Activated T-helper 17 cell treated with anti-CD3 and anti-CD28 coated beads, Interleukin-2, amount 50 U/mL, for 72 hours (primary cell): ENCODE results near the gene CERS3. TPM values are rescaled to one million over a fixed set of nuclear protein-coding genes. Genes with fewer than 3 reads are reported as not detected.

ENCODE experiments used
- ATAC-seq: fragments of 150-1000 bp; cut with Tn5 transposase; replicated peaks from 2 replicates; pipeline ENCODE4 v1.10.0; 2021; ENCODE audit warnings: mild to moderate bottlenecking, moderate library complexity
- H3K27ac Mint-ChIP-seq: one replicate; pipeline ENCODE4 v1.8.0; 2022; ENCODE audit warnings: mixed read lengths
- H3K27me3 Mint-ChIP-seq: one replicate; pipeline ENCODE4 v1.8.0; 2022; ENCODE audit warnings: mixed read lengths
- H3K36me3 Mint-ChIP-seq: one replicate; pipeline ENCODE4 v1.8.0; 2022; ENCODE audit warnings: low read depth, mild to moderate bottlenecking, mixed read lengths
- H3K4me1 Mint-ChIP-seq: one replicate; pipeline ENCODE4 v1.8.0; 2022; ENCODE audit warnings: mixed read lengths
- H3K4me3 Mint-ChIP-seq: one replicate; pipeline ENCODE4 v1.8.0; 2022; ENCODE audit warnings: mild to moderate bottlenecking, mixed read lengths
- H3K9me3 Mint-ChIP-seq: one replicate; pipeline ENCODE4 v1.8.0; 2022; ENCODE audit warnings: mixed read lengths
- total RNA-seq, 2 donors: library from RNA; stranded (reverse); gene quantifications; one replicate each; pipeline ENCODE4 v1.2.3, GENCODE V29; 2022

Gene CERS3
- total RNA-seq, 2 donors from 2014 or later = 0.54 to 1.0 TPM

GRCh38 chr15:100544946-100545345 is 16.2 kb upstream of the CERS3 start:
- H3K27me3 Mint-ChIP-seq = no peaks in the 10 kb centered on the region
- no peaks in the 10 kb centered on the region for H3K36me3 Mint-ChIP-seq
- no peaks in the 10 kb centered on the region for H3K4me1 Mint-ChIP-seq
- no peaks in the 10 kb centered on the region for H3K9me3 Mint-ChIP-seq
- H3K27ac Mint-ChIP-seq = no peak overlapping the region
- no peak for ATAC-seq
- no peak overlapping the region for H3K4me3 Mint-ChIP-seq

DNA sequence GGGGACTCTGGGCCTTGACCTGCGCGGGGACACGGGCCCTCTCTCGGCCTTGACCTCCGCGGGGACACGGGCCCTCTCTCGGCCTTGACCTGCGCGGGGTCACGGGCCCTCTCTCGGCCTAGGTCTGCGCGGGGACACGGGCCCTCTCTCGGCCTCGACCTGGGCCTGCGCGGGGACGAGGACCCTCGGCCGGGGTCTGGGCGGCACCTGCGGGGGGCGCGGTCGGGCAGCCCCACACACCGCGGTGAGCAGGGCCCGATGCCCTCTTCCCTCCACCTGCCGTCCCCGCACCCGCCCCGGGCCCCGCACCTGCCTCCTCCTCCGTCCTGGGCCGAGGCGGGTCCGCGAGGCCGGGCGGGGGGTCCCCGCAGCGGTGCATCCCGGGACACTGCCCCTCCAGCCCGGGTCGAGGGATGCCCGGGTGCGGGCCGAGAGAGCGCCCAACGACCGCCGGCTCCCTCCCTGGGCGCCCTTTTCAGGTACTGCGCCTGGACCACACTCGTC is 15.6 kb upstream of the CERS3 start:
- no peak overlapping the region for H3K4me3 Mint-ChIP-seq
- ATAC-seq = no peak
- no peaks in the 10 kb centered on the region for H3K27me3 Mint-ChIP-seq
- no peaks in the 10 kb centered on the region for H3K4me1 Mint-ChIP-seq
- H3K27ac Mint-ChIP-seq = no peak overlapping the region
- no peaks in the 10 kb centered on the region for H3K36me3 Mint-ChIP-seq
- no peaks in the 10 kb centered on the region for H3K9me3 Mint-ChIP-seq

- no peaks in the 10 kb centered on the region for H3K4me1 Mint-ChIP-seq
- no peaks in the 10 kb centered on the region for H3K9me3 Mint-ChIP-seq
- ATAC-seq = no peak
- no peak overlapping the region for H3K4me3 Mint-ChIP-seq
- no peaks in the 10 kb centered on the region for H3K27me3 Mint-ChIP-seq
- no peak overlapping the region for H3K27ac Mint-ChIP-seq
- no peaks in the 10 kb centered on the region for H3K36me3 Mint-ChIP-seq
These were observed 13.5 kb upstream of the CERS3 start for GRCh38 chr15:100542290-100542689.

- H3K4me1 Mint-ChIP-seq = no peaks in the 10 kb centered on the region
- H3K4me3 Mint-ChIP-seq = no peak overlapping the region
- no peaks in the 10 kb centered on the region for H3K27me3 Mint-ChIP-seq
- no peak for ATAC-seq
- H3K27ac Mint-ChIP-seq = no peak overlapping the region
- H3K9me3 Mint-ChIP-seq = no peaks in the 10 kb centered on the region
- no peaks in the 10 kb centered on the region for H3K36me3 Mint-ChIP-seq
These were observed 8.6 kb upstream of the CERS3 start for GRCh38 chr15:100537331-100537730.

DNA sequence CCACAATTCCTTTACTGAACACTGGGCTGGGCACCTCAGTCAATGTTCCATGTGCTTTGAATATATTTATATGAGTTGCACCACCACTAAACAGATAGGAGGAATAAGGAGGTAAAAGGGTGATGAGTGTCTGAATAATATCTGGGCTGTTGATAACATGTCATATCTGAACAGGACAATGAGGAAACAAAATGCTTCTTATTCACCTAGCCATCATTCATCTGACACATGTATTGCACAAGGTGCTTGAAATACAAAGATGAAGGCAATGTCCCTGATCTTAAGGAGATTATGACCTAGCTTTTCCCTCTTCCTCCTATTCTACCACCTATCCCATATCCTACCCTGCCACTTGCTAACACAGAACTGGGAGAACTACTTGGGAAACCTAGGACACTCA is 8.0 kb upstream of the CERS3 start:
- Mint-ChIP-seq H3K4me1 (no peaks in the 10 kb centered on the region), H3K36me3 (no peaks in the 10 kb centered on the region), H3K4me3 (no peak overlapping the region), H3K27me3 (no peaks in the 10 kb centered on the region), H3K9me3 (no peaks in the 10 kb centered on the region), H3K27ac (no peak overlapping the region)
- no peak for ATAC-seq

DNA sequence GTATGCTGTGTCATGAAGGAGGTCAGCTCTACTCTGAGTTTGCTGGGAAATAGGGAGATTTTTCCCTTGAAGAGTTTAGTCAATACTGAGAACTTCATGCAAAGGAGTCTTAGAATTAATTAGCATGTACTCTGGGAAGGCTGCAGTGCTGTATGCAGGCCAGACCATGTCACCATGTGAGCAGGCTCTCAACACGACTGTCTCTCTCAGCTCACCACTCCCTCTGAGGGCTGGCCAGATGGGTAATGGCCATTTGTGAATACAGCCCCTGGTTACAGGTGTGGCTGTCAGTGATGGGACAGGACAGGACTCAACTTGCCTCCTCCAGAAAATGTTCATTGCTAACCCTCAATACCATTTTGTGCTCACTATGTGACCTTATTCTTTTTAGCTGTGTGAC is 5.1 kb upstream of the CERS3 start:
- no peak overlapping the region for H3K4me3 Mint-ChIP-seq
- H3K27me3 Mint-ChIP-seq = no peaks in the 10 kb centered on the region

GRCh38 chr15:100531823-100532327 is 3.1 kb upstream of the CERS3 start:
- no peak for ATAC-seq
- Mint-ChIP-seq H3K4me1 (no peaks in the 10 kb centered on the region), H3K36me3 (no peaks in the 10 kb centered on the region), H3K27ac (no peak overlapping the region), H3K4me3 (no peak overlapping the region), H3K27me3 (no peaks in the 10 kb centered on the region), H3K9me3 (no peaks in the 10 kb centered on the region)

More for the DNA sequence above, 5.1 kb upstream of the CERS3 start:
- no peaks in the 10 kb centered on the region for H3K4me1 Mint-ChIP-seq
- no peaks in the 10 kb centered on the region for H3K9me3 Mint-ChIP-seq
- no peaks in the 10 kb centered on the region for H3K36me3 Mint-ChIP-seq
- no peak for ATAC-seq
- H3K27ac Mint-ChIP-seq = no peak overlapping the region

GRCh38 chr15:100531204-100531603 is 2.5 kb upstream of the CERS3 start:
- no peaks in the 10 kb centered on the region for H3K27me3 Mint-ChIP-seq
- H3K36me3 Mint-ChIP-seq = no peaks in the 10 kb centered on the region
- H3K4me1 Mint-ChIP-seq = no peaks in the 10 kb centered on the region
- H3K27ac Mint-ChIP-seq = no peak overlapping the region
- no peak for ATAC-seq
- no peaks in the 10 kb centered on the region for H3K9me3 Mint-ChIP-seq
- no peak overlapping the region for H3K4me3 Mint-ChIP-seq

DNA sequence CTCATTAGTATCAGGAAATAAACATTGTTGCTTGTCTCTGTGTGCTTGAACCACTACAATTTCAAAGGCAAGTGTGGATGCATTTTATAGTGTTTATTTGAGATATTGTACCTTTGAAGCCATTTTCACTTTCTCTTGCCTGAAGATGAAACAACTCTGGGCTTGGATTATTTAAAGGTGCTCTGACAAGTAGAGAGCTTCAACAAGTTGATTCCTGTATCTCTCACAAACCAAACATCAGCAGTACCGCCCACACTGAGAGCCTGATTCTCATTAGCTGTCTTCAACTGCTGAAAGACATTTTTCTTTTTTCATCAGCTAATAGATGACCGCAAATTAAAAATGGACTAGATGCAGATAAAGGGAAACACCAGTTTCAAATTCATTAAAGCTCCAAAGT is 806 bp upstream of the CERS3 start:
- no peak for ATAC-seq
- Mint-ChIP-seq H3K9me3 (no peaks in the 10 kb centered on the region), H3K4me1 (no peaks in the 10 kb centered on the region), H3K36me3 (no peaks in the 10 kb centered on the region), H3K4me3 (no peak overlapping the region), H3K27ac (no peak overlapping the region), H3K27me3 (no peaks in the 10 kb centered on the region)

DNA sequence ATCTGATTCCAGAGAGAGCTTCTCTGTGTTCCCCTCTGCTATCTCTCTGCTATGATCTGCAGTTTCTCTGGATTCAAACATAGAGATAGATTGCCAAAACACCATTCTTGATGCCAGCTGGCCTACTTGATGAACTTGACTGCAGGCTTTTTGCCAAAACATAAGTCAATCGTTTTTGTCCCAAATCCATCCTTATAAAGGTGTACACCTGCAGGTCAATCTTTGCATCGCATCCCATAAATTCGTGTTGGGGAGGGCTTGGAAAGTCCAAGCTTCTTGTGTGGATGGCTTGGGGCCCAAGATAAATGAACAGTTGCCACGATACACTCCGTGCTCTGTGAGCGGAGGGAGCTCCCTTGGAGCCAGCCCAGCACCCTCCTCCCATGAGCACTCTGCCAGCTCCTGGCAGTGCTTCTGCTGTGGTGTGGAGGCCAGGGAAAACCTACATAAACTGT is 2.7 kb downstream of the CERS3 start:
- Mint-ChIP-seq H3K9me3 (no peaks in the 10 kb centered on the region), H3K27ac (no peak overlapping the region), H3K27me3 (no peaks in the 10 kb centered on the region), H3K4me3 (no peak overlapping the region), H3K4me1 (peaks cover 2% of the 10 kb centered on the region), H3K36me3 (no peaks in the 10 kb centered on the region)
- ATAC-seq = no peak

GRCh38 chr15:100525436-100525835 is 3.3 kb downstream of the CERS3 start:
- Mint-ChIP-seq H3K4me1 (peaks cover 8% of the 10 kb centered on the region), H3K27me3 (no peaks in the 10 kb centered on the region), H3K36me3 (no peaks in the 10 kb centered on the region), H3K9me3 (no peaks in the 10 kb centered on the region), H3K4me3 (no peak overlapping the region), H3K27ac (no peak overlapping the region)
- ATAC-seq = no peak

DNA sequence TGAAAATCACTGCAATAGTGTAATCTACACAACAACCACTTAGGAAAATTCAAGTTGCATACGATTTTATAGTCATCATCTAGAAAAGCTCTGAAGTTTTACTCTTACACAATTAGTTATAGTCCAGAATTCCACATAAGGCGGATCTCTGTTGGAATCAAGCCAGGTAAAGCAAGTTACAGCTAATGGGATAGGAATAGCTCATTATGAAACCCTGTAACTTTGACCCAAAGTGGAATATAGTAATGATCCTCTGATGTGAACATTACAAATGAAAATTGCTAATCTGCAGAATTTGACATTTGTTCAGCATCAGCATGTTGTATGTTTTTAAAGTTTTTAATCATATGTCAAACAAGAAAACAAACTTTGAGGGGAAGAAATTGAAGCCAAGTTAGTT is 4.4 kb downstream of the CERS3 start:
- Mint-ChIP-seq H3K27ac (no peak overlapping the region), H3K4me1 (peaks cover 10% of the 10 kb centered on the region), H3K36me3 (no peaks in the 10 kb centered on the region), H3K9me3 (no peaks in the 10 kb centered on the region), H3K4me3 (no peak overlapping the region), H3K27me3 (no peaks in the 10 kb centered on the region)
- no peak for ATAC-seq

- Mint-ChIP-seq H3K27ac (no peak overlapping the region), H3K27me3 (no peaks in the 10 kb centered on the region), H3K9me3 (no peaks in the 10 kb centered on the region), H3K4me1 (peaks cover 10% of the 10 kb centered on the region), H3K4me3 (no peak overlapping the region), H3K36me3 (no peaks in the 10 kb centered on the region)
- ATAC-seq = no peak
These were observed 6.8 kb downstream of the CERS3 start for GRCh38 chr15:100521907-100522306.

DNA sequence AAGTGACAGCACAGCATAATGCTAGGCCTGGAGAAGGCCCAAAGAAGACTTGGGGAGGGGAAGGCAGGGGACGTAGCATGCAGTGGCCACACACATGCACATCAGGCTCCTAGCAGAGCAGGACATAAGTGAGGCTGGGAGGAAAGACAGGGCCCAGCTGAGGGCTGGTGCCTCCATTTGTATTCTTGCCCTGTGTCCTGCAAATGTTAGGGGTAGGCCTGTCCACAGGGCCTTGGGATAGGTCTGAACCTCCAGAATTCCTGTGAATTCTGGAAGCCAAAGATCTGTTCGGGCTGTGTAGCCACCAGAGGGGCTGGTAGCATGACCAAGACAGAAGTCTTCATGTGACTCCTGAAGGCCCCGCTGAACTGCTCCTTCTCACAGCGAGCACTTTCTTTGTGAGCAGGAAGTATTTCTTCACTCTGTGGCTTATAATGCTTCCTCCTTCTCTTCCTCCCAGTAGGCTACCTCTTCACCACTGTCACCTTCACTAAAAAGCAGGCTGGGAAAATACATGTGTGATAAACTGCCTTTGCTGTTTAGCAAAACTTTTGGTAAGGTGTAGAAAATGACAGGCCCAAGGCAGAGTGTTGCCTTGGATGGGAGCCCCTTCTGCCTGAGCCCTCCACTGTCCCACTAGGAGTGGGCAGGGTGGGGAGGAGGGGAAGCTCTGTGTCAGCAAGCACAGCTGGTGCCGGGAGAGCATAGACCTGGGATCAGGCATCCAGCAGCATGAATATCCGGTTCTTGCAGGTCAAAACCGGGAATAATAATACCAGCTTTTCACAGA is 8.4 kb downstream of the CERS3 start:
- Mint-ChIP-seq H3K4me1 (peaks cover 10% of the 10 kb centered on the region), H3K27me3 (no peaks in the 10 kb centered on the region), H3K27ac (peak overlapping the region; percentile 76), H3K9me3 (no peaks in the 10 kb centered on the region), H3K36me3 (no peaks in the 10 kb centered on the region), H3K4me3 (no peak overlapping the region)
- peak; percentile 37 for ATAC-seq

DNA sequence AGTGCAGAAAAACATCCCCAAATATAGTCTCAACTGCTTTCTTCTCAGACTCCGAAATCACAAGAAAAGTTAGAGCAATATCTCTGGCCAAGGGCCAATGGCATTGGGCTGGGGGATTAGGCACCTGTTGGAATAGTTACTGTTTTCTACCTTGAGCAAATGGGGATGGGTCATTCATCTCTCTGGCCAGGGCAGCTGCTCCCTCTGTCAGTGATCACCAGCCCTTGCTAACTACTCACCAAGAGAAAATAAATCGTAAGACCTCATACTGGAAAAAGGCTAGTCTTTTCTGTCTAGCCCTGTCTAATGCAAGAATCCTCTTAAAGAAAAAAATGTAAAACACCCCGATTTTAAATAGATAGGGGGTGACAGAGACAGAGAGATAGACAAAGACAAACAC is 10.9 kb downstream of the CERS3 start:
- Mint-ChIP-seq H3K4me1 (peaks cover 10% of the 10 kb centered on the region), H3K4me3 (no peak overlapping the region), H3K27ac (no peak overlapping the region), H3K9me3 (no peaks in the 10 kb centered on the region), H3K27me3 (no peaks in the 10 kb centered on the region), H3K36me3 (no peaks in the 10 kb centered on the region)
- no peak for ATAC-seq
